Stomach smooth muscle (tissue), 2 donors: ENCODE measurements around the gene ABI1.

ENCODE experiments used
- H3K27ac ChIP-seq: one replicate; pipeline ENCODE4 v1.7.0; 2013; ENCODE audit warnings: mild to moderate bottlenecking, low read length, inconsistent platforms
- H3K27me3 ChIP-seq, 2 donors: one replicate each; pipeline ENCODE4 v1.7.0; 2013; ENCODE audit warnings: low read length in 2 of 2; ENCODE audit not compliant: insufficient read depth in 2 of 2, control insufficient read depth in 1 of 2
- H3K36me3 ChIP-seq, 2 donors: one replicate each; pipeline ENCODE4 v1.7.0; 2013; ENCODE audit warnings: low read length in 2 of 2; ENCODE audit not compliant: control insufficient read depth in 2 of 2, insufficient read depth in 2 of 2
- H3K4me1 ChIP-seq: one replicate; pipeline ENCODE4 v1.7.0; 2013; ENCODE audit warnings: low read length; ENCODE audit not compliant: control insufficient read depth, insufficient read depth
- H3K4me3 ChIP-seq, 2 donors: one replicate each; pipeline ENCODE4 v1.7.0; 2013; ENCODE audit warnings: low read length in 2 of 2
- H3K9ac ChIP-seq, 2 donors: one replicate each; pipeline ENCODE4 v1.7.0; 2013; ENCODE audit warnings: low read length in 2 of 2, mild to moderate bottlenecking in 1 of 2
- H3K9me3 ChIP-seq, 2 donors: one replicate each; pipeline ENCODE4 v1.7.0; 2013; ENCODE audit warnings: low read length in 2 of 2; ENCODE audit not compliant: control insufficient read depth in 2 of 2
- donor health status: healthy.
- donor health status: Pancreatic carcinoma.

The ABI1 gene

DNA sequence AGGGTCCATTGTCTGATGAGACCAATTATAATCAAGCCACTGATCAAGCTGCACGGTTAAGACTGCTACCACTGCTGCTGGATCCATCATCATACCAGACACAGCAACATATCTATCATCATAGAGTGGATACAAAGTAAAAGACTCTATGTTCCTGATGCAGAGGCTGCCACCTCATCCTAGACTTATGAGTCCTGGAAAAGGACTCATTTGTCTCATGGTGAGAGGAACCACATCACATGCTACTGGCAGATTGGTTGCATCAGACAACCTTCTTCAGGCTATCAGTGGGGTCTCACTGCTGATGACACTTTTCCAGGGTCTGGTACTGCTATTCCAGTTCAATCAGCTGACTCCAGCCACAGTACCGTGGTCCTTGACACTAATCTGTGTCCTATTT, 79.0 kb downstream of the ABI1 start:
- Histone ChIP-seq H3K9ac (no peak overlapping the region), H3K4me1 (peaks cover 21% of the 10 kb centered on the region), H3K27ac (no peak overlapping the region), H3K27me3 (no peaks in the 10 kb centered on the region), H3K4me3 (no peak overlapping the region), H3K9me3 (no peaks in the 10 kb centered on the region), H3K36me3 (no peaks in the 10 kb centered on the region)

DNA sequence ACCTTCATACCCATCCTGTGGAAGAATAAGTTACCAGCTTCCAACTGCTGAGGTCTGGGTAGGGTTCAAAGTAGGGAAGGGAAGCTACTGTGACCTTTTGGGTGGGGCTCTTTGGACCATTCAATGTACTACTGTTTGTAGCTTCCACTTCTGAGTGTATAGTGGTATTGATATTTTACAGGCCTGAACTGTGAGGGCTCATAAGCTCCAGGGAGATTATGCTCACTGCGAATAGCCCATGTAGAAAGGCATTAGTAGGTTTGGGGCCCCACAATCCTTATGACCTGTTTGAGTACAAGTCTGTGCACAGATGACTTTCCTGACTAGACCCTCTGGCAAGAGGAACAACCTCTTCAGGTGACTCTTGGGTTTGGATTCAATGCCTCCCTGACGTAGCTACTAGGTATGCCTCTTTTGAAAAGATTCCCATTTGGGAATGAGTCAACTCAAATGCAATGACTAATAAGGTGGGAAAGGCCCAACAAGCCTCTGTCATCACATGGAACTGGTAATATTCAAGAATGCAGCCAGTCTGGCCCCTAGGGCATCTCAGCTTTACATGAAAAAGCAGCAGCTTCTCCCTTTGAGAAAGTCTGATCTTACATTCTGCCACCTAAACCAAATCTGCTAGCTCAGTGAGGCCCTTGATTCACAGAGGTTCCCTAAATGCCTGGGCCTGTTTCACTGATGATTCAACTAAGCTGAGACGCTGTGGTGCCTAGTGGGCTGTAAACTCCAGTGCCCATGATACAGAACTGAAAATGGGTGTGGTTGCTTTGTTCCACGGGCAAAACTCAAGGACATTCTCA, 79.8 kb downstream of the ABI1 start:
- H3K9ac ChIP-seq, result no peak overlapping the region
- H3K36me3 ChIP-seq, result no peaks in the 10 kb centered on the region
- no peak overlapping the region for H3K4me3 ChIP-seq
- no peaks in the 10 kb centered on the region for H3K9me3 ChIP-seq
- H3K4me1 ChIP-seq, result peaks cover 21% of the 10 kb centered on the region
- no peak overlapping the region for H3K27ac ChIP-seq
- no peaks in the 10 kb centered on the region for H3K27me3 ChIP-seq

DNA sequence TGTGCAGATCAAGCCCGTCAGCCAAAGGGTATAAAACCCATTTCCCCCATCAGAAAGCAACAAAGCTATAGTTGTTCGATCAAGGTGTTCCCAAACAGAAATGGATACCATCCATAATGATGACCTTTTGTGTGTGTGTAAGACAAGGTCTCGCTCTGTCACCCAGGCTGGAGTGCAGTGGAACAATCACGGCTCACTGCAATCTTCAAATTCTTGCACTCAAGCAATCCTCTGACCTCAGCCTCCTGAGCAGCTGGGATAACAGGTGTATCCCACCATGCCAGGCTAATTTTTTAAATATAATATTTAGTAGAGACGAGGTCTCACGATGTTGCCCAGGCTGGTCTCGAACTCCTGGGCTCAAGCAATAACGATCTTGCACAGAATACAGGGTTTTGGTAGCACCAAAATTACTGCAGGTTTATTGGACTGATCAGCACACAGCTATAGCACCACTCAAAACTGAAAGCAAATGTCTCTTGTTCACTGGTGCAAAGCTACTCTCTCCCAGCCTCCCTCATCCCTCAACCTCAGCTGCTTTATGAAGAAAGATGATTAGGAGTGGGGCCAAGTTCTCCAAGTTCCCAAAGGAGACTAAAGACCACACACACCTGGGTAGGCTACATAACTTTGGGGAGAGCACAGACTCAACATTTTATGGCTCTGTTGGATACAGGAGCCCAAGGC, 80.5 kb downstream of the ABI1 start:
- Histone ChIP-seq H3K27ac (no peak overlapping the region), H3K27me3 (no peaks in the 10 kb centered on the region), H3K4me3 (no peak overlapping the region), H3K4me1 (peaks cover 21% of the 10 kb centered on the region), H3K36me3 (no peaks in the 10 kb centered on the region), H3K9ac (no peak overlapping the region), H3K9me3 (no peaks in the 10 kb centered on the region)

DNA sequence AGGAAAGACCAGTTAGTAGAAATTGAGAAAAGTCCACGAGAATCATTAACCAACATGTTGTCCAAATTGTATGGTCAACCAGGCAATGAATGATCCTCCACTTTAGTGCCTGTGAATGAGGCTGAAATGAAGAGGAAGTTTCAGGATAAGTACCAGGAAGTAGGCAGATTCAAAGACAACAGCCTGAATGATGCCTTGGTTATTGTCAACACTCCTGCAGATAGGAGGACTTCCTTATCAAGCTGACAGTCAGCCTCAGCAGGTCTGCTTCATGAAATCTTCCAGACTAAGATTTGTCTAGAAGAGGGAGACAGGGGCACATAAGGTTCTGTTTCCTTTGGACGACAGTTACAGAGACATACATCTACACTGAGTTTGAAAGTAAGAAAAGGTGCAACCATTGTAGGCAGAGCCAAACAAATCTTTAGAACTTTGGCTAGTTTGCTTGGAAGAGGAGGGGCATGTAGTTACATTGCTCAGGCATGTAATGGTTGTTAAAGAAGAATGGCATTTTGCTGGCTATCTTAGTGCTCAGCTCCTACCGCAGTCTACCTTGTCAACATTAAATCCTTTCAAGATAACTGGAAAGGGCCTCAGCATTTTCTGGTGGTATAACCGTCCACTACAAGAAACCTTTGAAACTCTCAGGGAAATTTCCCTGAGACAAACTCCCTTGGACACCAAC, 81.4 kb downstream of the ABI1 start:
- Histone ChIP-seq H3K27ac (no peak overlapping the region), H3K9me3 (no peaks in the 10 kb centered on the region)

DNA sequence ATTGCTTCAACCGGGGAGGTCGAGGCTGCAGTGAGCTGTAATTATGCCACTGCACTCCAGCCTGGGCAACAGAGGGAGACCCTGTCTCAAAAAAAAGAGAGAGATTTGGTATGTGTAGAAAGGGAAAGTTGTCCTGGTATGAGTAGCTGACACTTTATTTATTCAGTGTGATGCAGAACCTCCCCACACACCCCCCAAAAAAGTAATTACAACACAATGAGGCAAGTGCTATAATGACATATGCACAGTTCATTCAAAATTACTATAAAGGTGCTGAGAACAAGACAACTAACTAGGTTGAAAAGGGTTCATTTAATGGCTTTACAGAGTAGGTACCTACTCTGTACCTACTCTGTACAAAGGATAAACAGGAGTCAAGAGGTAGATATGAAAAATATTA, 83.1 kb downstream of the ABI1 start:
- Histone ChIP-seq H3K4me1 (peaks cover 16% of the 10 kb centered on the region), H3K9ac (no peak overlapping the region), H3K27ac (no peak overlapping the region), H3K9me3 (no peaks in the 10 kb centered on the region), H3K36me3 (no peaks in the 10 kb centered on the region), H3K27me3 (no peaks in the 10 kb centered on the region), H3K4me3 (no peak overlapping the region)

More for the DNA sequence above, 81.4 kb downstream of the ABI1 start:
- no peak overlapping the region for H3K4me3 ChIP-seq
- H3K4me1 ChIP-seq, result peaks cover 16% of the 10 kb centered on the region
- H3K36me3 ChIP-seq, result no peaks in the 10 kb centered on the region
- no peak overlapping the region for H3K9ac ChIP-seq
- no peaks in the 10 kb centered on the region for H3K27me3 ChIP-seq

DNA sequence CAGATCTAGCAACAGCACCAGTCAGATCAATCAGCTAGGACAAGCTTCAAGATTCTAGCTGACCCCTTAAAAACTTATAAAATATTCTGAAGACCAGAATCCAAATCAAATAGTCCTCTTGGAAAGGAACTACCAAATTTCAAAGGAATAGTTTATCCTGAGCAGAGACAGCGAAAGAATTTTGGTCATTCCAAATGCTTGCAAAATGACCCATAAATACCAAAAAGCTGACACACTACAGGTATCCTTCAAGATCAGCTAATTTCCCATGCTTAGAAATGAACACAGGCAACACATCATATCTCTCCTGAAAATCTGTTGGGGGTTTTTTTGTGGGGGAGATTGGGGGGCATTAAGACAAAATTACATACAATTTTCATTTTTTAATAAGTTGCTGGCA, 84.5 kb downstream of the ABI1 start:
- Histone ChIP-seq H3K36me3 (no peaks in the 10 kb centered on the region), H3K9me3 (no peaks in the 10 kb centered on the region), H3K9ac (no peak overlapping the region), H3K27me3 (no peaks in the 10 kb centered on the region), H3K4me3 (no peak overlapping the region), H3K27ac (no peak overlapping the region), H3K4me1 (peaks cover 9% of the 10 kb centered on the region)

DNA sequence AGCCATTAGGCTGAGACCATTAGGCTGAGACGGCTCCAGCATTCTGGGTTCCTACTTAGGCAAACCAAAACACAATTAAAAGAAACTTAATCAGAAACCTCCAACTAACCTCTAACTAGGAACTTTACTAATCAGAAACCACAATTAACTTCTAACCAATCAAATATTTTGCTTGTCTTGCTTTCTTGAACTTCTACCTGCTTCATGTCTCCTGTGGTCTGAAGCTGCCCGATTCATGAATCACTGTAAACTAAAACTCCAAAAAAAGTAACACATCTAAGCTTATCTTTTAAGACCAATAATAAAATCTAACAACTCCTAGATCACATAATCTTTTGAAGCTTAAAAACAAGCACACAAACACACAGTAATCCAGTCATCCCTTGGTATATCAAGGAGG, 87.1 kb downstream of the ABI1 start:
- H3K27ac ChIP-seq, result no peak overlapping the region
- no peaks in the 10 kb centered on the region for H3K27me3 ChIP-seq
- no peak overlapping the region for H3K4me3 ChIP-seq
- no peaks in the 10 kb centered on the region for H3K4me1 ChIP-seq
- H3K9me3 ChIP-seq, result no peaks in the 10 kb centered on the region
- peaks cover 0 to under 1% of the 10 kb centered on the region in 2 donors for H3K36me3 ChIP-seq
- H3K9ac ChIP-seq, result no peak overlapping the region

DNA sequence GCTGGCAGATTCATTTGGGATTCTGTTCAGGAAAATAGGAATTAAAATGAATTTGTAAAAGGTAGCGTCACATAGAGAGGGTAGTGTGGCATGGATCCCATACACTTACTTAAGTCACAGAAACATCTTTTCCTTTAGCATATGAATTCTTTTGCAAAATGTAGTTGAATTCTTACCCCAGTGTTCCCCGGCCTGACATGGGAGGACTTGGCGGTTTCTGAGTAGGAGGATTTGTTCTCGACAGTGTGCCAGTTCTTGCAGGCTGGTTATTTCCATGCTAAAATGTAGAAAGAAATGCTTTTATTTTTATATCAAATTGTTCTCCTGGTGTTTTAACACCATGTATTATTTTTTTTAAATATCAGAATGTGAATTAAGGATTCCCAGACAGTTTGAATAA, 90.7 kb downstream of the ABI1 start:
- Histone ChIP-seq H3K27me3 (no peaks in the 10 kb centered on the region), H3K27ac (no peak overlapping the region), H3K4me3 (no peak overlapping the region), H3K4me1 (no peaks in the 10 kb centered on the region), H3K36me3 (peaks cover 0 to 3% of the 10 kb centered on the region in 2 donors), H3K9ac (no peak overlapping the region), H3K9me3 (no peaks in the 10 kb centered on the region)

DNA sequence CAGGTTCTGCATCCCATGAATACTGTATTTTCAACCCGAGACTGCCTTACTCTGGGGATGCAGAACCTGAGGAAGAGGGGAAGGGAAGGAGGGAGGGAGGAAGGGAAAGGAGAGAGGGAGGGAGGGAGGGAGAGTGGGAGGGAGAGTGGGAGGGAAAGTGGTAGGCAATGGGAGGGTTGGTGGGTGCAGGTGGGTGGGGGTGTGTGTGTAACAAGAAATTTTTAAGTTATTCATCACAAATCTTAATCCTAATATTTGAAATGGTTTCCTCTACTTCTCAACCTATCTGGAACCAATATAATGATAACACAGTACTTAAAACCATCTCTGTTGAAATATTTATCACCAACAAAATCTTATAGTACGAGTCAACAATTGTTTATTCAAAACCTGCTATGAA, 95.2 kb downstream of the ABI1 start:
- Histone ChIP-seq H3K4me1 (no peaks in the 10 kb centered on the region), H3K27ac (no peak overlapping the region), H3K4me3 (no peak overlapping the region), H3K9me3 (no peaks in the 10 kb centered on the region), H3K9ac (no peak overlapping the region), H3K36me3 (peaks cover 0 to 8% of the 10 kb centered on the region in 2 donors), H3K27me3 (no peaks in the 10 kb centered on the region)

DNA sequence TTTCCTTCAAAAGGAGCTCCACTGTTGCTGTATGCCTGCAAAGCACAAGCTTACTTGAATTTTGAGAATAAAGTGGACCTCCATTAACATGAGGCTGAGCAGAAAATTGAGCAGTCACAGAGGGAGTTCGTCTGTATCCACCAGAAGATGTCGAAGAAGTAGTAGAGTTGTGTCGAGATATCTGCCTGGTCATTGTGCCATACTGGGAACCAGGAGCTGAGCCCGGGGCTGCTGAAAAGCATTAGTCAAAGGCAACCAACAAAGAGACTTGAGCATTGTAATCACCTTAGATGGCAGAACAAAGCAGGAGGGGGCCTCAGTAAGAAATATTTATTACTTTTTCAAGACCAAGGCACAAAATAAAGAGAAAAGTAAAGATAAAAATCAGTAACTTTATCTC, 101.8 kb downstream of the ABI1 start:
- Histone ChIP-seq H3K4me1 (no peaks in the 10 kb centered on the region), H3K9me3 (no peaks in the 10 kb centered on the region), H3K27ac (no peak overlapping the region), H3K9ac (no peak overlapping the region), H3K36me3 (peaks cover 2 to 15% of the 10 kb centered on the region in 2 donors), H3K27me3 (no peaks in the 10 kb centered on the region), H3K4me3 (no peak overlapping the region)
